ENCODE measurements around the gene CLEC9A.

The CLEC9A gene

GRCh38 chr12:10067264-10067663 lies 36.8 kb downstream of the CLEC9A start:
- DNase-seq (ENCODE audit: low spot score), result no peak

GRCh38 chr12:10067942-10068341 lies 37.5 kb downstream of the CLEC9A start:
- DNase-seq (ENCODE audit: low spot score), result no peak

- no peak for DNase-seq (ENCODE audit: low spot score)
Measured at GRCh38 chr12:10068644-10069043, 38.2 kb downstream of the CLEC9A start.

GRCh38 chr12:10069099-10069498 lies 38.6 kb downstream of the CLEC9A start:
- DNase-seq (ENCODE audit: low spot score), result no peak

- no peak for DNase-seq (ENCODE audit: low spot score)
Measured at GRCh38 chr12:10069976-10070375, 39.5 kb downstream of the CLEC9A start.

GRCh38 chr12:10070380-10070779 lies 39.9 kb downstream of the CLEC9A start:
- no peak for DNase-seq (ENCODE audit: low spot score)

GRCh38 chr12:10072131-10072530 lies 41.6 kb downstream of the CLEC9A start:
- DNase-seq (ENCODE audit: low spot score), result no peak

GRCh38 chr12:10073261-10073660 lies 42.8 kb downstream of the CLEC9A start:
- no peak for DNase-seq (ENCODE audit: low spot score)

GRCh38 chr12:10075451-10075850 lies 45.0 kb downstream of the CLEC9A start:
- no peak for DNase-seq (ENCODE audit: low spot score)

GRCh38 chr12:10082117-10082874 lies 51.8 kb downstream of the CLEC9A start:
- no peak for DNase-seq (ENCODE audit: low spot score)

- no peak for DNase-seq (ENCODE audit: low spot score)
Measured at GRCh38 chr12:10084733-10085132, 54.3 kb downstream of the CLEC9A start.

- no peak for DNase-seq (ENCODE audit: low spot score)
Measured at GRCh38 chr12:10086387-10086786, 55.9 kb downstream of the CLEC9A start.

- DNase-seq (ENCODE audit: low spot score), result no peak
Measured at GRCh38 chr12:10088031-10088430, 57.5 kb downstream of the CLEC9A start.

- no peak for DNase-seq (ENCODE audit: low spot score)
Measured at GRCh38 chr12:10088955-10089900, 58.7 kb downstream of the CLEC9A start.

- no peak for DNase-seq (ENCODE audit: low spot score)
Measured at GRCh38 chr12:10094646-10095395, 64.3 kb downstream of the CLEC9A start.

GRCh38 chr12:10095971-10096370 lies 65.5 kb downstream of the CLEC9A start:
- no peak for DNase-seq (ENCODE audit: low spot score)

GRCh38 chr12:10097521-10097920 lies 67.0 kb downstream of the CLEC9A start:
- no peak for DNase-seq (ENCODE audit: low spot score)

- DNase-seq (ENCODE audit: low spot score), result no peak
Measured at GRCh38 chr12:10098791-10099190, 68.3 kb downstream of the CLEC9A start, which contains the start of gene CLEC1A. CLEC1A (minus strand) TSS chr12:10098985; CDS start chr12:10098922, 63 bp downstream.

GRCh38 chr12:10101042-10101579 lies 70.6 kb downstream of the CLEC9A start:
- DNase-seq (ENCODE audit: low spot score), result peak; percentile 44

GRCh38 chr12:10101648-10102220 lies 71.3 kb downstream of the CLEC9A start:
- DNase-seq (ENCODE audit: low spot score), result no peak

- no peak for DNase-seq (ENCODE audit: low spot score)
Measured at GRCh38 chr12:10102322-10102721, 71.8 kb downstream of the CLEC9A start.
